ENCODE data around the gene STAG2.
"Not testable (repeated sequence)": the region's sequence is repeated elsewhere in the genome, so short reads cannot be mapped to it uniquely, and the experiment has no call there.

STAG2 gene

GRCh38 chrX:123961268-123962005 is at the start of gene STAG2:
Gene STAG2 (plus strand): TSS chrX:123961706. CDS start chrX:124022628, 60,922 bp downstream.
- peak; percentile 78 for DNase-seq (ENCODE audit: low read depth)
- peak within 1 kb of the TSS; percentile 76 for H3K4me3 ChIP-seq (ENCODE audit: low read depth, low read length)

DNA sequence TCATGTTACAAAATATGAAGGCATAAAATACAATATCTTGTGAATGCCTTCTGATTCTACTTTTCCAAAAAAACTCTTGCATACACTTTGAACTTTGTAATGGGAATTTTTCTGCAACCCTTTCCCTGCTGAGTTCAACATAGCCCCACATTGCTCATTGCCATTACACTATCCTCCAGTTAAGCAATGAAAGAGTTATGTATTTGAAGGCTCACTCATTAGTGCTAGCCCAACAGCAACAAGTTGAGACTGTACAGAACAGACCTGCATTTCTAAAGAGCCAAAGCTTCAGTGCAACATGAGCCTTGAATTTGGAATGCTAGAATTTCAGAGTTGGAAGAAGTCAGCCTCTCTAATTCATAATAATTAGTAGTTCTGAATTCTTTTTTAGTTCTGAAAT is 44.4 kb upstream of the STAG2 start:
- no peak overlapping the region for H3K4me3 ChIP-seq (ENCODE audit: low read depth, low read length)
- no peak for DNase-seq (ENCODE audit: low read depth)

DNA sequence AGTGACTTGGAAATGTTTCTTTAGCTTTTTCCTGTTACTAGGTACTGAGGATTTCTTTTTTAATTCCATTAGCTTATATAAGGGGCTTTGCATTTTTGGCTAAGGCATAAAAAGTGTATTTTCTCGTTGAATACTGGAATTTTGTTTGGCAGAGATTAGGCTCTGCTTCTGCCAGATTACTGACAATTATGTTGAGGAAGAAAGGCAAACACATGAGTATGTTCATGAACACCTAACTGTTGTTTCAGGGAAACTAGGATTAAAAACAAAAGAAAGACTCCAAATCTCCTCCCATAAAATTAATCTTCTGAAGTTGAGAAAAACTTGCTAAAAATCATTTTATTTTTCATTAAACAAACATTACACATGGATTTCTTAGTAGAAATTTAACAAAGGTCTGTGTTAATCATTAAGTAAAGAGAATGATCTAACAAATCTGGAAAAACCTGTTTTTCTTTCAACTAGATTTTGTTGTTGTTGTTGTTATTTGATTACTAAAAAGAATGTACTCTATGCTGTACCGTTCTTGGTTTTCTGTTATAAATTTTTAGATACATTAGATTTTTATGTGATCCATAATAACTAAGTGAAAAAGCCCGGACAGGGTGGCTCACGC is 43.3 kb upstream of the STAG2 start:
- DNase-seq (ENCODE audit: low read depth): no peak
- H3K4me3 ChIP-seq (ENCODE audit: low read depth, low read length): no peak overlapping the region

DNA sequence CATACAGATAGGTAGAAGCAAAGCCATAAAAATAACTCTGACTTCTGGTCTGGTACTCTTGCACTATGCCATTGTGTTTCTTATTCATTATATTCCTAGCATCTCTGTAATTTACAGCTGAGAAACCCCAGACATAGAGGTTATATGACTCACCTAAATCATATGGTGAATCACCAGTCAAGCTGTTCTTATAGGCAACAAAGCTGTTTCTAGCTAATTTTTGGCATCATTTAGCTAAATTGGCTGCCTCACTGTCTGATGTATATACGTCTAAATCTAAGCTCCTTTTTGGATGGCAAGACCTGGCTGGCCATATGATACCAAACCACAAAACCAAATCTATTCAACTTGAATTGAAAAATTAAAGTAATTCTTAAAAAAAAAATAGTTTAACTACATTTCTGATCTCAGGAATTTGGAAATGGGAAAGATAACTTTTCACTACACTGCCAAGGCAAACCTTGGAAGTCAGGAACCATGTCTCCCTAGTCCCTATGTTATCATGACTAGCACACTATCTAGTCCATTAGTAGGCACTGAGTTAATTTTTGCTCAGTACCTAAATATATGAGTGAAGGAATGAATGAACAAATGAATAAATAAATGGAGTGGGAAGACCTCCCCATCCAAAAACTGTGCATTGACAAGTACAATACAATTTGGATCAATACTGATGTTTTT is 41.3 kb upstream of the STAG2 start:
- peak; percentile 55 for DNase-seq (ENCODE audit: low read depth)
- no peak overlapping the region for H3K4me3 ChIP-seq (ENCODE audit: low read depth, low read length)

GRCh38 chrX:123923211-123923610 is 38.3 kb upstream of the STAG2 start:
- H3K4me3 ChIP-seq (ENCODE audit: low read depth, low read length): no peak overlapping the region
- DNase-seq (ENCODE audit: low read depth): no peak

- DNase-seq (ENCODE audit: low read depth): no peak
- H3K4me3 ChIP-seq (ENCODE audit: low read depth, low read length): no peak overlapping the region
Measured at GRCh38 chrX:123924186-123924585, 37.3 kb upstream of the STAG2 start.

DNA sequence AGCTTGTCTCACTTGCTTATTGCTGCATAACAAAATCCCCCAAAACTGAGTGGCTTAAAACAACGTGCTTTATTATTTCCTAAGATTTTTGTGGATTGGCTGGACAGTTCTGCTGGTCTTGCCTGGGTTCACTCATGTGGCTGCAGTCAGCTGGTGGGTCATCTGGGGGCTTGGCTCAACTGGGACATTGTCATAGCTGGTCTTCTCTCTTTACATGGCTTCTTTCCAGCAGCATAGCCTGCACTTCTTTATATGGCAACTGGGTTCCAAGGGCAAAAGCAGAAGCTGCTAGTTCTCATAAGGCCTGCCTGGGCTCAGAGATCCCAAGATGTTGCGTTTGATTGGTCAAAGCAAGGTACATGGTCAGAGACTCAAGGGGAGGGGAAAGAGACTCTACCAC is 33.7 kb upstream of the STAG2 start:
- no peak for DNase-seq (ENCODE audit: low read depth)
- H3K4me3 ChIP-seq (ENCODE audit: low read depth, low read length): no peak overlapping the region

GRCh38 chrX:123932055-123932454 is 29.5 kb upstream of the STAG2 start:
- not testable (repeated sequence) for H3K4me3 ChIP-seq (ENCODE audit: low read depth, low read length); DNase-seq (ENCODE audit: low read depth)

DNA sequence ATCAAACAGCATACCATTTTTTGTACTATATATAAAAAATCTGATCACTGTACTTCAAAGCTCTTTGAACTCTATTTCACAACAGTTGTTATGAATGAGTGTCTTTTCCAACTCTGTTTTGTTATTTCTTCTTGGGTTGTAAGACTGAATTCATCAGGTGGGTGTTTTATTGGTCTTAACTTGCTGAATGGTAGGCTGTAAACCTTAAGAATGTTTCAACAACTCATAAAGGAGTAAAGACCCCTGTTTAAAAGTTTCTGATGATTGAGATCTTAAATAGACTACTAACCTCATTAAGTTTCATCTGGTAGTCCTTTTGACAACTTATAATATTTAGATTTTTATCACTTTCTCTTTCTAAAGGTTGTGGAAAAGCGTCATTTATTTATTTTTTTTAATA is 18.4 kb upstream of the STAG2 start:
- DNase-seq (ENCODE audit: low read depth): no peak
- no peak overlapping the region for H3K4me3 ChIP-seq (ENCODE audit: low read depth, low read length)

- no peak overlapping the region for H3K4me3 ChIP-seq (ENCODE audit: low read depth, low read length)
- DNase-seq (ENCODE audit: low read depth): no peak
Measured at GRCh38 chrX:123943488-123943887, 18.0 kb upstream of the STAG2 start.

DNA sequence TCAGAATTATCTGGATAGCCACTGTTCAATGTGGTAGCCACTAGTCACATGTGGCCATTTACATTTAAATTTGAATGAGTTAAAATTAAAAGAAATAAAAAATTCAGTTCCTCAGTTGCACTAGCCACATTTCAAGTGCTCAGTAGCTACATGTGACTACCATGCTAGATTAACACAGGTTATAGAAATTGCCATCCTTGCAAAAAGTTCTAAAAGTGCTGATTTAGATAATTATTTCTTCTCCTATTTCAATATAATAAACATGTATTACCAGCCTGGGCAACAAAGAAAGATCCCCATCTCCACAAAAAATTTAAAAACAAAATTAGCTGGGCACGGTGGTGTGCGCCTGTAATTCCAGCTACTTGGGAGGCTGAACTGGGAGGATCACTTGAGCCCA is 11.7 kb upstream of the STAG2 start:
- H3K4me3 ChIP-seq (ENCODE audit: low read depth, low read length): no peak overlapping the region
- no peak for DNase-seq (ENCODE audit: low read depth)

DNA sequence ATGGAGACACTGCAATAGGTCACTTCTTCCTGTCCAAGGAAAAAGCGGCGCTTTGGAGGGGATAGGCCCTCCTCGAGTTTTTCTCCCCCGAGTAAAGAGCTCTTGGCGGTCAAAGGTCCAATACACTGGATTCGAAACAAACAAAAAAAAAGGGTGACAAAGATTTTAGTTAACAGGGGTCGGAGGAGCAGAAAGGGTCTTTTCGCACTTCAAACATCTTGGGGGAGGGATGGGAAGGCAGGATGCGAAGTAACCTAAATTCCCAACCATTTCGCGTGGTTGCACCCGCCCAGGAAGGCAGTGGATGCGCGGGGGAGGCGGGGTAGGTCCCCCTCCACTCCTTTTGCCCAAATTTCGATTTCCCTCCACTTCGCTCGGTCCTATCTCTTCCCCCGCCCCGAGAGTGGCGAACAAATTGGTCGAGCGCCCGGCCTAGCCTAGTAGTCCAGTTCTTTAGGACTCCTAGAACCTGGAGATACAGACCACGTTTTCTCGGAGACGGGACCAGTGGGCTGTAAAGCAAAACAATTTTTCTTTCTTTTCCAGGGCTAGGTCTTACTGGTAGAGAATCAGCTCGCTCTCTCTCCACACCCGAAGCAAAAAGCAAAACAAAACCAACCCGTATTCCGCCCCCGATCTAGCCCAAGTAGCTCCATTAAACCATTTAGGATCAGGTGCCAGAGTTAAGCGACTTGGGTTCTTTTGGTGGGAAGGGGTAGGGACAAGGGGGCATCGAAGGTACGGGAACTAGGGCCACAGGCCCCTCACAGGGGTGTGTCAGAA is 2.0 kb upstream of the STAG2 start:
- H3K4me3 ChIP-seq (ENCODE audit: low read depth, low read length): peak overlapping the region; percentile 61
- no peak for DNase-seq (ENCODE audit: low read depth)

- DNase-seq (ENCODE audit: low read depth): no peak
- H3K4me3 ChIP-seq (ENCODE audit: low read depth, low read length): peak overlapping the region; percentile 76
Measured at GRCh38 chrX:123960956-123961267, 594 bp upstream of the STAG2 start.

GRCh38 chrX:123962006-123962467 is 531 bp downstream of the STAG2 start:
- DNase-seq (ENCODE audit: low read depth): no peak
- H3K4me3 ChIP-seq (ENCODE audit: low read depth, low read length): peak overlapping the region; percentile 76

DNA sequence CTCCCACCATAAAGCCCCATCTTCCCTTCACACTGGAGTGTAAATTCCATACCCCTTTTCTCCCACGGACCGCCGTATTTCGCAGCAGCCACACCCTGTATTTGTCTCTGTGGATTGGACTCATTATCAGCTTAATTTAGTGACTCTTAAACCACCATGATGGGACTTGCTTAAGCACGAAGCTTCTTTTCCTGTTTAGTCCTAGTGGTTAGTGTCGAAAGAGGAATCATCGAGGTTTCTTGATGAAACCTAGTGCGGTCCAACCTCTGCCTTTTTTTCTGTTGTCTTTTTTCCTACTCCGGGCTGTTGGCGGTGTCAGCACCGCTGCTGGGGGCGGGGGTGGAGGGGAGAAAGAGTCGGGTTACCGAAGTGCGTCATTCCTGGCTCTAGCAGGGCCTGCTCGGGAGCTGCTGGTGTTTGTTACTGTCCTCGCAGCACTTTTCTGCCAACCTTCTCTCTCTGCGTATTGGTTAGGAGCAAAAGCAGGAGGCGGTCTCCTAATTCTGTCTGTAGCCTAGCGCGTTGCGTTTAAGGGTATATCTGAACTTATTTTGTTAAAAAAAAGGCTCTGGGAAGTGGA is 1.4 kb downstream of the STAG2 start:
- peak; percentile 90 for DNase-seq (ENCODE audit: low read depth)
- H3K4me3 ChIP-seq (ENCODE audit: low read depth, low read length): peak overlapping the region; percentile 76

GRCh38 chrX:123964156-123964834 is 2.8 kb downstream of the STAG2 start:
- no peak for DNase-seq (ENCODE audit: low read depth)
- H3K4me3 ChIP-seq (ENCODE audit: low read depth, low read length): peak overlapping the region; percentile 47

GRCh38 chrX:123965712-123966111 is 4.2 kb downstream of the STAG2 start:
- DNase-seq (ENCODE audit: low read depth): no peak
- H3K4me3 ChIP-seq (ENCODE audit: low read depth, low read length): no peak overlapping the region

DNA sequence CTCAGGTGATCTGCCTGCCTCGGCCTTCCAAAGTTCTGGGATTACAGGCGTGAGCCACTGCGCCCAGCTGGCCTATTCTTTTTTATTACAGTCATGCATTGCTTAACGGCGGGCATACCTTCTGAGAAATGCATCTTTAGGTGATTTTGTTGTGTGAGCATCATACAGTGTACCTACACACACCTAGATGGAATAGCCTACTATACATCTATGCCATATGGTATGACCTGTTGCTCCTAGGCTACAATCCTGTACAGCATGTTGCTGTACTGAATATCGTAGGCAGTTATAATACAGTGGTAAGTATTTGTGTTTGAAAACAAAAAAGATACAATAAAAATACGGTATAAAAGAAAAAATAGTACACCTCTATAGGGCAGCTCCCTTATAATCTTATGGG is 6.0 kb downstream of the STAG2 start:
- no peak for DNase-seq (ENCODE audit: low read depth)
- H3K4me3 ChIP-seq (ENCODE audit: low read depth, low read length): no peak overlapping the region

DNA sequence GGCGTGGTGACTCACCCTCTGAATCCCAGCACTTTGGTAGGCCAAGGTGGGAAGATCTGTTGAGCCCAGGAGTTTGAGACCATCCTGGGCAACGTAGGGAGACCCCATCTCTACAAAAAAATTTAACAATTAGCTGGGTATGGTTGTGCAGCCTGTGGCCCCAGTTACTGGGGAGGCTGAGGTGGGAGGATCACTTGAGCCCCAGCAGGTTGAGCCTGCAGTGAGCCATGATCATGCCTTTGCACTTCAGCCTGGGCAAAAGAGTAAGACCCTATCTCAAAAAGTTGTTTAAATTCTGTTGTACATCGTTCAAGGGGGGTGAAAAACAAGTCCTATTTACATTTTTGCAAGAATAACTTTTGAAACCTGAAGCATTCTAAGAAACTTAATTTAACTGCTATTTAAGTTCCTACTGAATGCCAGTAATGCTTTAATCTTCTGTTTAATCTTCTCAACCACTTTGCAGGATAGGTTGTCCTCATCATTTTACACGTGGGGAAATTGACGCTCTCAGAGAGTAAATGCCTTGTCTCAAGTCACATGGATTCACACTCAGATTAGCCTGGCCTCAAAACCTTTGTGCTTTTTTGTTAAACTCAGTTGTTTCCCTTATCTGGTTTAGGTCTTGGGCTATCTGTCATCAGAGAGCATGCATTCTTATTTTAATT is 7.0 kb downstream of the STAG2 start:
- DNase-seq (ENCODE audit: low read depth): no peak
- H3K4me3 ChIP-seq (ENCODE audit: low read depth, low read length): no peak overlapping the region
